ENCODE measurements around the gene GPRASP2.
"Not testable (repeated sequence)": the region's sequence is repeated elsewhere in the genome, so short reads cannot be mapped to it uniquely, and the experiment has no call there.

GPRASP2 gene

DNA sequence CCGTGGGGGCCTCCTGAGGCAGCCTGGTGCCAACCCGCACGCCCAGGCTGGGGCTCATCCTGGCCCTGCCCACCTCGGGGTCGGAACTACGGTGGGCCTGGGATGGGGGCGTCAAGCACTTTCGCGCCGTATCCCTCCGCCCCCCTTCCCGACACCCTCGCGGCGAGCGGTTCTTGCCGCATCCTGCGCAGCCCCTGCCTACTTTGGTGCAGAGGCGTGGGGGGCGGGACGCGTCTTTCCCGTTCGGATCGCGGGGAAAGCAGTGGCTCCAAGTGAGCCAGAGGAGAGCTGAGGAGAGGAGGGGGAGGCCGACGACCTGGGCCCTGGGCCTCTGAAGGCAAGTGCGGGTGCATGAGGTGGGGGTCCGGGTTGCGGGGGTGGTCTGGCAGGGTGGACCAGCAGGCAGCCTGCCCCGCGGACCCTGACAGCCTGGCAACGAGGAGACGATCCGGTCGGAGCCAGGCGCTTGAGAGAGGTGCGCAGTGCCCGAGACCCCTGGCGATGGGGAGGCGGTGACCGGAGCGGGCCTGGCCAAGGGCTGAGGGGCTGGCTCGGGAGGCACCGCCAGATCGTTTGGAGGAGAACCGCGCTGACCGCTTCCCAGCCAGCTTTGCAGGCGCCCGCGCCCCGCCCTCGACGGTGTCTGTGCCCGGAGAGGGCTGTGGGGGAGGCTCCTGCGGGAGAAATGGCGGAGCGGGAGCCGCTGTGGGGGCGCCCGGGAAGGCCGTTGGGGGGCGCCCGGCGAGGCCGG, at the start of gene GPRASP2:
Gene GPRASP2, plus strand, starts transcription at position 233 of the 751 bp plus-strand sequence. CDS start 2,422 bp downstream, outside the sequence.
- DNase-seq: peak; percentile 23 to 93 (median 58)
- intact Hi-C loops (cut with DNase I): loop anchor here (5.0 to 10.0 kb wide), 2 partner anchors 60 to 118 kb away; partner anchors contain the start of genes ARMCX5 and GPRASP1

DNA sequence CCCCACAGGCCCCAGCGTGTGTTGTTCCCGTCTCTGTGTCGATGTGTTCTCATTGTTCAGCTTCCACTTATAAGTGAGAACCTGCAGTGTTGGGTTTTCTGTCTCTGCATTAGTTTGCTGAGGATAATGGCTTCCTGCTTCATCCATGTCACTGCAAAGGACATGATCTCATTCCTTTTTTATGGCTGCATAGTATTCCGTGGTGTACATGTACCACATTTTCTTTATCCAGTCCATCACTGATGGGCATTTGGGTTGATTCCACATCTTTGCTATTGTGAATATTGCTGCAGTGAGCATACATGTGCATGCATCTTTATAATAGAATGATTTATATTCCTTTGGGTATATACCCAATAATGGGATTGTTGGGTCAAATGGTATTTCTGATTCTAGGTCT, 48.4 kb upstream of the GPRASP2 start:
- DNase-seq; intact Hi-C loops (cut with DNase I): not testable (repeated sequence)

DNA sequence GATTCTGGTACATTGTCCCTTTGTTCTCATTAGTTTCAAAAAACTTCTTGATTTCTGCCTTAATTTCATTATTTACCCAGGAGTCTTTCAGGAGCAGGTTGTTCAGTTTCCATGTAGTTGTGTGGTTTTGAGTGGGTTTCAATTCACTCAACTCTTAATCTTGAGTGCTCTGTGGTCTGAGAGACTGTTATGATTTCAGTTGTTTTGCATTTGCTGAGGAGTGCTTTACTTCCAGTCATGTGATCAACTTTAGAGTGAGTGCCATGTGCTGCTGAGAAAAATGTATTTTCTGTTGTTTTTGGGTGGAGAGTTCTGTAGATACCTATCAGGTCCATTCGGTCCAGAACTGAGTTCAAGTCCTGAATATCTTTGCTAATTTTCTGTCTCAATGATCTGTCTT, 45.2 kb upstream of the GPRASP2 start:
- intact Hi-C loops (cut with DNase I); DNase-seq: not testable (repeated sequence)

DNA sequence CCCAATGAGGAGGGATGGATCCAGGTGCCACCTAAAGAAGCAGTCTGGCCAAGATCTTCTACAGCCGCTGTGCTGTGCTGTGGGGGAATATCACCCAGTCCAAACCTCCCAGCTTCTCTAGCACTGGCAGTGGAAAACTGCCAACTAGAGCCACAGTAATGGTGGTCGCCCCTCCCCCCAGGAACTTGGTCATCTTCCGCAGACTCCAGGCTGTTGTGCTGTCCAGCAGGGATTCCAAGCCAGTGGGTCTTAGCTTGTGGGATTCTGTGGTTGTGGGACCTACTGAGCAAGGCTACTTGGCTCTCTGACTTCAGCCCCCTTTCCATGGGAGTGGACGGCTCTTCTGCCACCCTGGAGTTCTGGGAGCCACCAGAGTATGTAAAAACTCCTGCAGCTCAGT, 42.7 kb upstream of the GPRASP2 start:
- peak in 1 of 10 donors; percentile 45 for DNase-seq
- intact Hi-C loops (cut with DNase I): no loop called here

DNA sequence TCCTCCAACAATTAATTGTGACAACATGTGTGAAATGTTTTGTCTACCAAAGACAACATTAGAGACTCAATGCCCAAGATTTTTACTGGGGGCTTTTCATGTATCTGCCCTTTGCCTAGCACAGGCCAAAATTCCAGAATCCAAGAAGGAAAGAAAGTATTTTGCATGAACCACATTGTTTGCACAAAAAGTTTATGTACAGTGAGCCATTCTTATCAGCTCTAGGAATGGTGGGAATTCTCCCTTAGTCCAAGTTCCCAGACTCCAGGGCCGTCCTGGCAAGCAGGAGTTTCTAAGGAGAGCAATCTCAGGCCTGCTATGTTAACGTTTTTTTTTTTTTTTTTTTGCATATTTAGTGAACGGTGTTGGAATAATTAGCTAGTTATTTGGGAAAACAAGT, 39.4 kb upstream of the GPRASP2 start:
- no peak for DNase-seq
- intact Hi-C loops (cut with DNase I): no loop called here

DNA sequence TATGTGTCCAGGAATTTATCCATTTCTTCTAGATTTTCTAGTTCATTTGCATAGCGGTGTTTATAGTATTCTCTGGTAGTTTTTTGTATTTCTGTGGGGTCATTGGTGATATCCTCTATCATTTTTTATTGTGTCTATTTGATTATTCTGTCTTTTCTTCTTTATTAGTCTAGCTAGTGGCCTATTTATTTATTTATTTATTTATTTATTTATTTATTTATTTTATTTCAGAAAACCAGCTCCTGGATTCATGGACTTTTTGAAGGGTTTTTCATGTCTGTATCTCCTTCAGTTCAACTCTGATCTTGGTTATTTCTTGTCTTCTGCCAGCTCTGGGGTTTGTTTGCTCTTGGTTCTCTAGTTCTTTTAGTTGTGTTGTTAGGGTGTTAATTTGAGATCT, 34.8 kb upstream of the GPRASP2 start:
- DNase-seq; intact Hi-C loops (cut with DNase I): not testable (repeated sequence)

DNA sequence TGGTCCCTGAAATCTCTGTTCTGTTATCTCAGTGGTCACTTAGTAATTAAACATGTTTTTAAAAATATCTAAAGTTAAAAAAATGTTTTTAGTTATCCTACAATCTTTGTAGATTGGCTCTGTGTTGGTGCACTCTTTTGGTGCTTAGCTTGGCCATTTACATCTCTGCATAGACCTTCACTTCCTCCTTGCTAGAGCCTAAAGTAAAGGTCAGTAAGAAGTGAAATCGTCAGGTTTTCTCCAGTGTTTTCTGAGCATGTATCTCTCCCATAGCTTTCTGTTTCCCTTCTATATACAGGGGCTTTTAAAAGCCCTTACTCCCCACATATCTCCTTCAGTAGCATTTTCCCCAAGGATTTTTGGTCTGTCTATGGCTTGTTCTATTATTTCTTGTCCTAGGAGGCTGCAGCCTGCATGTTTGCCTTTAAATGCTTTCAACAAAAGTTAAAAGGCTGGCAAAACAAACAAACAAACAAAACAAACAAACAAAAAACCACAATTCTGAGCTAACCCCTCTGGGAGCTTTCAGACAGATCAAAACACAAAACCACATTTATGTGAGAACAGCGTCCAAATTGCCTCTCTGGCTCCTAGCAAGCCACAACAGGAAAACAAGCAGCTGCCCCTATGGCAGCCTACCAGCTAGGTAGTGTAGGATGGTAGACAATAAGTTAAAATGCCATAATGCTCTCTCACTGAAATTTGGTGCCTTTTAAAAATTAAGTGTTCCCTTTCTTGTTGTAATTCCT, 27.3 kb upstream of the GPRASP2 start:
- intact Hi-C loops (cut with DNase I): no loop called here
- no peak for DNase-seq

DNA sequence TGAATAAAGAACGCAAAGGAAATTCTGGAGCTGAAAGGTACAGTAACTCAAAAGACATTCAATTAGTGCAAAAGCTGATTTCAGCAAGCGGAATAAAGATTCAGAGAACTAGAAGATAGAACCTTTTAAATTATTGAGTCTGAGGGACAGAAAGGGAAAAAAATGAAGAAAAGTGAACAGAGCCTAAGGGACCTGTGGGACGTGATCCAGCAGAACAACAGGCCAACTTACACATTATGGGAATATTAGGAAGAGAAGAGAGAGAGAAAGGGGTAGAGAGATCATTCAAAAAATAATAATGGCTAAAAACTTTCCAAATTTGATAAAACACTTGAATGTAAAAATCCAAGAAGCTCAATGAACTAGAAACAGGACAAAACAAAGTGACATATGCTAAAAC, 17.5 kb upstream of the GPRASP2 start:
- no peak for DNase-seq
- intact Hi-C loops (cut with DNase I): no loop called here

DNA sequence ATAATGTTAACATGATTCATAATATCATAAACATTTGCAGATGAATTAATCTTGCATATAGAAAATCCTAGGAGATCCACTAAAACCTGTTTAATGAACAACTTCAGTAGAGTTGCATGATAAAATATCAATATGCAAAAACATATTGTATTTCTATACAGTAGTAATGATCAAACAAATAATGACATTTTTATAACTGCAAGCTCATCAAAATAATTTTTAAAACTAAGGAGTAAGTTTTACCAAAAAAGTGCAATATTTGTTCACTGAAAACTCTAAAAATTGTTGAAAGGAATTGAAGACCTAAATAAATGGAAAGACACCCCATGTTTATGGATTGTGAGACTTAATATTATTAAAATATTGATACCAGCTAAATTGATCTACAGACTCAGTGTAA, 15.9 kb upstream of the GPRASP2 start:
- no peak for DNase-seq
- intact Hi-C loops (cut with DNase I): no loop called here

DNA sequence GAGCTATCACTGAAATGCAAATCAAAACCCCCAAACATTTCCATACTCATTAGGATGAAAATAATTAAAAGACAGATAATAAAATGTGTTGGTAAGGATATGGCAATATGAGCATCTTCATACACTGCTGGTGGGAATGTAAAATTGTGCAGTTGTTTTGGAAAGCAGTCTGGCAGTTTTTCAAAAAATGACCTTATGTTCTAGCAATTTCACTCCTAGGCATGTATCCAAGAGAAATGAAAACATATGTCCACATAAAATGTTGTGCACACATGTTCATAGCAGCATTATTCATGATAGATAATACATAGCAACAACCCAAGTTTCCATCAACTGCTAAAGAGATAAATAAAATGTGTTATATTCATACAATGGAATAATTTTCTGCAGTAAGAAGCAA, 14.8 kb upstream of the GPRASP2 start:
- intact Hi-C loops (cut with DNase I): no loop called here
- no peak for DNase-seq

DNA sequence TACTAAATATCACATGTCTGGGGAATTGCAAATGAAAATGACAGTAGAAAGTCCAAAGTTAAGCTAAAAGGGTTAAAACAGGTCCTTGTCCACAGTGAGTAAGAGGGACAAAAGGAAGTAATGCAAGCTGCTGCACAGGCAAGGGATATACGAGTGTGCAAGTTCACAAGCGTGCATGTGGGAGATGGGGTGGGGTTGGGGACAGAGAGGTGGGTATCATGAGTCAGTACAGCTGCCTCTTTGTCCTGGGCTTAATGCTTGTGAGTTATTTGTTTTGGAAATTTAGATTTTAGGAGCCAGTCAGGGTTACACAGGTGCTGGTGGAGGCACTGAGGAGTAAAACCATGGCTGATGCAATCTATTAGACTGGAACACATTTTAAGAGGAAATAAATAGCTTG, 3.3 kb upstream of the GPRASP2 start:
- intact Hi-C loops (cut with DNase I): no loop called here
- DNase-seq: no peak

DNA sequence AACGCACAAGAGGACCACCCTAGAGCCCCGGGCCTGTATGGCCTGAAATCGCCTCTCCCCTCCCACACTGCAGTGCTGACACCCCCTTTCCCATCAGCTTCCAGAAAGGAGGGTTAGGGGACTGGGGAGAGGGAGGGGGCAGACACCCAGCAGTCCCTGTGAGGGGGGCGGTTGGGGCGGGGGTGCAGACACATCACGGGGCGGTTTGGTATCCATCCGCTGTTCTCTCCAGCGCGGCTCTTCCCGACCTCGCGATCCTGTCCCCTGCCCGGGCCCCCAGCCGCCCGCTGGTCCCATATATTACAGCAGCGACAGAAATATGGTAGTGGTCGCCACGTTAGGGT, 404 bp upstream of the GPRASP2 start:
- intact Hi-C loops (cut with DNase I): loop anchor here (5.0 to 10.0 kb wide), 2 partner anchors 60 to 117 kb away; partner anchors contain the start of genes ARMCX5 and GPRASP1
- DNase-seq: peak in 2 of 10 donors; percentile 74 to 75

DNA sequence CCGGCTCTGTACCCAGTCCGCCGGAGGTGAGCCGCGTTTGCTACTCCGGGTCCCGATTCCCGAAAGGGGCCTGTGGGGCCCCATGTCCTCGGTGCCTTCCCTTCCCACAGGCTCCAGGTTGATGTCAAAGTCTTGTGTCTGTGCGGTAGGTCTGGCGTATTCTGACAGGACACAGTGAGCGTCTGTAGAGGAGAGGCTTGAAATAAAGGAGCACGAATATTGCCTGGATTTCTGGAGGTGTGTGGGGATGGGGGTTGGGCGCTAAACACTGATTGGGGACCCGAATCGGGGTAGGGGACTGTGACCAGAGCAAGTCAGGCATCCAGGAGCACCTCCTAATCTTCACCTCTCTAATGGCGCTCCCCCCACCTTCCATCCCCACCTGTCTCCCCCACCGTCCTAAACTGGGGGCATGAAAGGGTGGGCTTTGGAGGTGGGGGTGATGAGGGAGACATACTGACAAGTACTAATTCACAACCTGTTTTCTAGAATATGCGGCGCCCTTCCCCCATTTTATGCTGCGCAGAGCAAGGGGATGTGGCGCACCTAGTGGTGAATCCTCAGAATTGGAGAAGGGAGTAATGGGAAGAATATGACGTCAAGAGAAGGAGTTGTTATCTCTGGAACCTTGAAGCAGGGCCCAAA, 855 bp downstream of the GPRASP2 start:
- peak in 7 of 10 donors; percentile 37 to 94 (median 56) for DNase-seq
- intact Hi-C loops (cut with DNase I): loop anchor here (5.0 to 10.0 kb wide), 2 partner anchors 61 to 118 kb away; partner anchors contain the start of genes ARMCX5 and GPRASP1

DNA sequence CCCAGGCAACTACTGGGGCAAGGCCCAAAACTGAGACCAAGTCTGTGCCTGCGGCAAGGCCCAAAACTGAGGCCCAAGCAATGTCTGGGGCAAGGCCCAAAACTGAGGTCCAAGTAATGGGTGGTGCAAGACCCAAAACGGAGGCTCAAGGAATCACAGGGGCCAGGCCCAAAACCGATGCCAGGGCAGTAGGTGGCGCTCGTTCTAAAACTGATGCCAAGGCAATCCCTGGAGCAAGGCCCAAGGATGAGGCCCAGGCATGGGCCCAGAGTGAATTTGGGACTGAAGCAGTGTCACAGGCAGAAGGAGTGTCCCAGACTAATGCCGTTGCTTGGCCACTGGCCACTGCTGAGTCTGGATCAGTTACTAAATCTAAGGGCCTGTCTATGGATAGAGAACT, 2.7 kb downstream of the GPRASP2 start:
- DNase-seq: peak in 2 of 10 donors; percentile 65 to 81
- intact Hi-C loops (cut with DNase I): loop anchor here (5.0 to 10.0 kb wide), 2 partner anchors 63 to 120 kb away; partner anchors contain the start of genes ARMCX5 and GPRASP1

DNA sequence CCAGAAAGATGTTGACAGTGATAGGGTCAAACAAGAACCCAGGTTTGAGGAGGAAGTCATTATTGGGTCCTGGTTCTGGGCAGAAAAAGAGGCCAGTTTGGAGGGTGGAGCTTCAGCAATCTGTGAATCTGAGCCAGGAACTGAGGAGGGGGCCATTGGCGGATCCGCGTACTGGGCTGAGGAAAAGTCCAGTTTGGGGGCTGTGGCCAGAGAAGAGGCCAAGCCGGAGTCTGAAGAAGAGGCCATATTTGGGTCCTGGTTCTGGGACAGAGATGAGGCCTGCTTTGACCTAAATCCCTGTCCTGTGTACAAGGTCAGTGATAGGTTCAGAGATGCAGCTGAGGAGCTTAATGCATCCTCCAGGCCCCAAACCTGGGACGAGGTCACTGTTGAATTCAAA, 3.7 kb downstream of the GPRASP2 start:
- intact Hi-C loops (cut with DNase I): loop anchor here (10.0 kb wide), 1 partner anchor 121 kb away; the partner anchor contains the start of gene ARMCX5
- peak in 1 of 10 donors; percentile 81 for DNase-seq

DNA sequence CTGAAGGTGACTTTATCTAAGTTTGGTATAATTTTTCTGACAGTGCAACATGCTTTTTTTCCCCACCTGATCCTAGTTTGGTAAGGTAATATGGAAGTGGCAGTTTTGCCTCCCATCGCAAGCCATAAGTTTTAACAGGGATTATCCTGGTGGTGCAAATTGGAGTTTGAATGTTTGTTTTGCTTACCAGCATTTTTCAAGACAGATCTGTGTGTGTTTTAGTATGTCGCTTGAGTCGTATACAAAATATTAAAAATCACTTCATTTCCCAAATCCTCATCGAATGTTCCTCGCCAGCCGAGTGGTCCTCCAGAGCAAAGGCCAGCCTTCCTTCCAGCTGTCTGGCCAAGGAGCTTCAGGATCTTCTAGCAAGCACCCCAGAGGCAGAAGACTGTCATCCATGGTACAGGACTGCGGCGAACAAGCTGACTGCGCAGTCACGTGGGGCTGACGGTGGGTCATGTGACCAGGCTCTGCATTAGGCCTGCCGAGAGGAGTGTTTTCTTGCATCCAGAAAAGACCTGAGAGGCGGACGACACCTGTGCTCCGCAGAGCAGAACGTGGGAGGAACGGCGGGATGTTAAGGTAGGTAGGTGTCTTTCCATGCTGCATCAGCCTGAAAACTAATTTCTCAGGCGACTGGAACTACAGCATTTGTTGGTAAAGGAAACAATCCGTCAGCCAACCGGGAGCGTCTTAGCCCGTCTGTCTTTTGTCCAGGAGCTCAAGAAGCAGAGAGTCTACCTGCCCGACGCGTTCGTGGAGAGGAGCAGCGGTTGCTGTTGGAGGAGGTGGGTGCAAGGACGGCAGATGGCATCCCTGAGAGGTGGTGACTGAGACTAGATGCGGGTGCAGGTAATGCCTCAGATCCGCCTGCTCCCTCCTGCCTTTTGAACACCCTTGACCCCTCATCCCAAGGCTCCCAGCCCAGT, 8.3 kb downstream of the GPRASP2 start, which contains the start of gene GPRASP3:
Gene GPRASP3, plus strand, starts transcription at position 507 of the 932 bp plus-strand sequence. CDS start 28,253 bp downstream, outside the sequence.
- peak; percentile 81 to 98 (median 86) for DNase-seq
- intact Hi-C loops (cut with DNase I): no loop called here

DNA sequence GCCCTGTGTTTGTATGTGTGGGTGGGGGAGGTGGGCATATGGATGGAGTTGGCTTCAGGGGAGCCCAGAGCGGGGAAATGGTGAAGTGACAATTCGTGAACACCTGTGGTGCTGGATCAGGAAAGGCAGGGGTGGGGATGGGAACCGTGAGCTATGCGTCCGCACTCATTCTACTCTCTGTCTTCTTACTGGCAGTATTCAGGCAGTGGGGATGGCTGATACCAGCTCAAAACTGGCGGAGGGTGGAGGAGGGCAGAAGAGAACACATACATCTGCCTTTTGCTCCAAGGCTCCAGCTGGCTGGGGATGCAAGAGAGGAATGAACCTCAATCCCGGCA, 8.9 kb downstream of the GPRASP2 start:
- intact Hi-C loops (cut with DNase I); DNase-seq: not testable (repeated sequence)

DNA sequence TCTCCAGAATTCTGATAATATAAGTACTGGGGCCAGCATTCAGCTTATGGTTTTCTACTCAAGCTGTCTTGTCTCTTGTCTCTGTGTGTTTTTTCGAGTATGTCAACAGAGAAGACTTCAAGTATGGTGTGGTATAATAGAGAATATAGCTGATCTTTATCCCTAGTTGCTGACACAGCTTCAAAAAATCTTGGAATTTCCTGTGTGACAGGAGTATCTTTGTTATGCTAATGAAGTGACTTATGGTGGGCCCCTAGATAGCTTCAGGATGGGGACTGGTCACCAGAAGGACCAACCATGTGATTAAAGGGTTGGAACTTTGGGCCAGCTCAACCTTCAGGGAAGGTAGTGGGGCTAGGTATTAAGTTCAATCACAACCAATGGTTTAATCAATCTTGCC, 11.2 kb downstream of the GPRASP2 start:
- DNase-seq: no peak
- intact Hi-C loops (cut with DNase I): no loop called here

DNA sequence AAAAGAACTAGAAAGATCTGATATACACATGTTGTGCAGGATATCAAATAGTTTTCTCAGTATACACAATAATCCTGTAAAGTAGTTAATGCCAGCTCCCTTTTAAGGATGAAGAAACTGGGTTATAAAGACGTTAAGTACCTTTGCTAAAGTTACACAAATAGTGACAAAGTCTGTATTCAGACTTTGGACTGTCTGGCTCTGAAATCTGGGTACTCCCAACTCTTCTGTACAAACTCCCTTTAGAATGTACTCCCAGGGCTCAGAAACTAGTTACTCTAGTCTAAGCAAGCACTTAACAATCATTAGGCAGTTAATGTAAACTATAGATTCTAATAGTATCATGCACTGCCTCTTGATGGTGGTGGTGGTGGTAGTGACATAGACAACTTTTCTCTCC, 15.5 kb downstream of the GPRASP2 start:
- intact Hi-C loops (cut with DNase I): no loop called here
- DNase-seq: no peak

DNA sequence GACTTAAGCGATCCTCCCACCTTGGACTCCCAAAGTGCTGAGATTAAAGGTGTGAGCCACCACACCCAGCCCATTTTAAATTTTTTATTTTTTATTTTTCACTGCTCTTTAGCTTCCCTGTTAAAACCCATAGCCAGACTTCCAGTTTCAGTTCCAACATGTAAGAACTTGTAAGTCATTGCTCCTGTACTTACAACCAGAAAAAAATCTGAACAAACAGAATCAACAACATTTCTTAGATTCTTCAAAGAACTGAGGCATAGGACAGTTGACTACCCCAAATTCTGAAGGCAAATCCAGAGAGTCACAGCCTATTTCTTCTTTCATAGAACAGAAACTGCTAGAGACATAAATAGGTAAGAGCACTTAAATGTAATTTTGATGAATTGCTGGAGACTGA, 16.4 kb downstream of the GPRASP2 start:
- intact Hi-C loops (cut with DNase I): no loop called here
- no peak for DNase-seq
